DMS153 treated with DMSO at 0.1 percent for 48 hours (cell line): ENCODE results near the gene PCDHGA12.
"Not testable (repeated sequence)": the region's sequence is repeated elsewhere in the genome, so short reads cannot be mapped to it uniquely, and the experiment has no call there.

Experiments used
- DNase-seq: peaks from one replicate; lab custom pipeline; 2025; ENCODE audit not compliant: unreplicated experiment; lab: John Stamatoyannopoulos, UW

Gene PCDHGA12

GRCh38 chr5:141430332-141431113, at the start of gene PCDHGA12:
TSS of gene PCDHGA12 (plus strand) at chr5:141430507. CDS start at chr5:141430760, 253 bp downstream.
- no peak for DNase-seq

DNA sequence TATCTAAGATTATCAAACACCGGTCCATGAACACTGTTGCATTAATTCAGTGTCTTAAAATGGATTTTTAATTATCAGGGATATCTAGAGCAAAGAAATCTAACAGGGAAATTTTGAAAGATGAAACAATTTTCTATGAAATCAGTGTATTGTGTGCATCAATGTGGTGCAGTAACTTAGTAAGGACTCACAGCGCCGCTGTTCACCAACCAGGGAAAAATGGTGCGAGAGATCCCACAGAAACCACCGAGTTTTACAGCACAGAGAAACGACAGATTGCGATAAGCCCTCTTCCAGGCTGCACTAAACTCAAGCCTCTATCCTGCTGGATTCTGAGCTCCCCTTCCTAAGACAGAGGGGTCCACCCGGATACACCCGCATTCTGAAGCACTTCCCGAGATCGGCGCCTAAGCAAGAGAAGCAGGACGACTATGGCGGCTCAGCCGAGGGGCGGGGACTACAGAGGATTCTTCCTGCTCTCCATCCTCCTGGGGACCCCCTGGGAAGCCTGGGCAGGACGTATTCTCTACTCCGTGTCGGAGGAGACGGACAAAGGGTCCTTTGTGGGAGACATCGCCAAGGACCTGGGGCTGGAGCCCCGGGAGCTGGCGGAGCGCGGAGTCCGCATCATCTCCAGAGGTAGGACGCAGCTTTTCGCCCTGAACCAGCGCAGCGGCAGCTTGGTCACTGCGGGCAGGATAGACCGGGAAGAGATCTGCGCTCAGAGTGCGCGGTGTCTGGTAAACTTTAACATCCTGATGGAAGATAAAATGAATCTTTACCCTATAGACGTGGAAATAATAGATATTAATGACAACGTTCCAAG, 47.6 kb upstream of the PCDHGA12 start, which contains the start of gene PCDHGA7:
PCDHGA7 (plus strand) TSS at position 274 of the 826 bp plus-strand sequence; CDS start at position 432, 158 bp downstream.
- no peak for DNase-seq

DNA sequence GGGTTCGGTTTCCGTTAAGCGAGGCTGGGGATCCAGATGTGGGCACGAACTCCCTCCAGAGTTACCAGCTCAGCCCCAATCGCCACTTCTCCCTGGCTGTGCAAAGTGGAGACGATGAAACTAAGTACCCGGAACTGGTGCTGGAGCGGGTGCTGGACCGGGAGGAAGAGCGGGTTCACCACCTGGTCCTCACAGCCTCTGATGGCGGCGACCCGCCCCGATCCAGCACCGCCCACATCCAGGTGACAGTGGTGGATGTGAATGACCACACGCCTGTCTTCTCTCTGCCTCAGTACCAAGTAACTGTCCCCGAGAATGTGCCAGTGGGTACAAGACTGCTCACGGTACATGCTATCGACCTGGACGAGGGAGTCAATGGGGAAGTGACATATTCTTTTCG, 47.0 kb upstream of the PCDHGA12 start:
- DNase-seq: no peak

- no peak for DNase-seq
These were observed 45.6 kb upstream of the PCDHGA12 start for GRCh38 chr5:141384471-141385267.

GRCh38 chr5:141387557-141388311, 42.6 kb upstream of the PCDHGA12 start, which contains the start of gene PCDHGB4:
TSS of gene PCDHGB4 (plus strand) at chr5:141387698. CDS start at chr5:141387885, 187 bp downstream.
- not testable (repeated sequence) for DNase-seq

- DNase-seq: no peak
These were observed 41.6 kb upstream of the PCDHGA12 start for GRCh38 chr5:141388661-141389060.

- no peak for DNase-seq
These were observed 40.9 kb upstream of the PCDHGA12 start for GRCh38 chr5:141389153-141390042.

DNA sequence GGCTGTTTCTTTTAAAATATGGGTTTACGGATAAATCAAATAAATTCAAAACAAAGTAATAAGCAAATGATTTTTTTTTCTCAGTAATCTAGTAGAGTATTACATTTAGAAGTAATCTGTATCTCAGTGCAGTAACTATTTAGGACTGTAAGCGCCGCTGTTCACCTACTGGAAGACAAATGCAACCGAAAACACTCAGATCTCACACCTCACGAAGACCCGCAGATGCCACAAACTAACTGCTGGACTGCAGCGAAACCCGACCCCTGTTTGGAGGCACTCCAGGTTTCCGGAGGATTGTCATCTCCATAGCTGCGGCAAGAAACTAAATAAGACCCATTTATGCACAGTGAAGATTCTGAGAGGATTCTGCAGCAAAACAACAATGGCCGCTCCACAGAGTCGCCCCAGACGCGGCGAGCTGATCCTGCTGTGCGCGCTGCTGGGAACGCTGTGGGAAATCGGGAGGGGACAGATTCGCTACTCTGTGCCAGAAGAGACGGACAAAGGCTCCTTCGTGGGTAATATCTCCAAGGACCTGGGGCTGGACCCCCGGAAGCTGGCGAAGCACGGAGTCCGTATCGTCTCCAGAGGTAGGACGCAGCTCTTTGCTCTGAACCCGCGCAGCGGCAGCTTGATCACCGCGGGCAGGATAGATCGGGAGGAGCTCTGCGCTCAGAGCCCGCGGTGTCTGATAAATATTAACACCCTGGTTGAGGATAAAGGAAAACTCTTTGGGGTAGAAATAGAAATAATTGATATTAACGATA, 37.7 kb upstream of the PCDHGA12 start, which contains the start of gene PCDHGA8:
PCDHGA8 (plus strand) TSS at position 205 of the 770 bp plus-strand sequence; CDS start at position 386, 181 bp downstream.
- DNase-seq: no peak

- DNase-seq: no peak
These were observed 37.0 kb upstream of the PCDHGA12 start for GRCh38 chr5:141393267-141393666.

DNA sequence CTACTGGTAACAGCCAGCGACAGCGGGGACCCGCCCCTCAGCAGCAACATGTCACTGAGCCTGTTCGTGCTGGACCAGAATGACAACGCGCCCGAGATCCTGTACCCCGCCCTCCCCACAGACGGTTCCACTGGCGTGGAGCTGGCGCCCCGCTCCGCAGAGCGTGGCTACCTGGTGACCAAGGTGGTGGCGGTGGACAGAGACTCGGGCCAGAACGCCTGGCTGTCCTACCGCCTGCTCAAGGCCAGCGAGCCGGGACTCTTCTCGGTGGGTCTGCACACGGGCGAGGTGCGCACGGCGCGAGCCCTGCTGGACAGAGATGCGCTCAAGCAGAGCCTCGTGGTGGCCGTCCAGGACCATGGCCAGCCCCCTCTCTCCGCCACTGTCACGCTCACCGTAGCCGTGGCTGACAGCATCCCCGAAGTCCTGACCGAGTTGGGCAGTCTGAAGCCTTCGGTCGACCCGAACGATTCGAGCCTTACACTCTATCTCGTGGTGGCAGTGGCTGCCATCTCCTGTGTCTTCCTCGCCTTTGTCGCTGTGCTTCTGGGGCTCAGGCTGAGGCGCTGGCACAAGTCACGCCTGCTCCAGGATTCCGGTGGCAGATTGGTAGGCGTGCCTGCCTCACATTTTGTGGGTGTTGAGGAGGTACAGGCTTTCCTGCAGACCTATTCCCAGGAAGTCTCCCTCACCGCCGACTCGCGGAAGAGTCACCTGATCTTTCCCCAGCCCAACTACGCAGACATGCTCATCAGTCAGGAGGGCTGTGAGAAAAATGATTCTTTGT, 35.7 kb upstream of the PCDHGA12 start:
- DNase-seq: not testable (repeated sequence)

- DNase-seq: not testable (repeated sequence)
These were observed 32.4 kb upstream of the PCDHGA12 start, which contains the start of gene PCDHGB5 for GRCh38 chr5:141397756-141398551. TSS of gene PCDHGB5 (plus strand) at chr5:141397947. CDS start at chr5:141398128, 181 bp downstream.

GRCh38 chr5:141398608-141399007, 31.7 kb upstream of the PCDHGA12 start:
- no peak for DNase-seq

DNA sequence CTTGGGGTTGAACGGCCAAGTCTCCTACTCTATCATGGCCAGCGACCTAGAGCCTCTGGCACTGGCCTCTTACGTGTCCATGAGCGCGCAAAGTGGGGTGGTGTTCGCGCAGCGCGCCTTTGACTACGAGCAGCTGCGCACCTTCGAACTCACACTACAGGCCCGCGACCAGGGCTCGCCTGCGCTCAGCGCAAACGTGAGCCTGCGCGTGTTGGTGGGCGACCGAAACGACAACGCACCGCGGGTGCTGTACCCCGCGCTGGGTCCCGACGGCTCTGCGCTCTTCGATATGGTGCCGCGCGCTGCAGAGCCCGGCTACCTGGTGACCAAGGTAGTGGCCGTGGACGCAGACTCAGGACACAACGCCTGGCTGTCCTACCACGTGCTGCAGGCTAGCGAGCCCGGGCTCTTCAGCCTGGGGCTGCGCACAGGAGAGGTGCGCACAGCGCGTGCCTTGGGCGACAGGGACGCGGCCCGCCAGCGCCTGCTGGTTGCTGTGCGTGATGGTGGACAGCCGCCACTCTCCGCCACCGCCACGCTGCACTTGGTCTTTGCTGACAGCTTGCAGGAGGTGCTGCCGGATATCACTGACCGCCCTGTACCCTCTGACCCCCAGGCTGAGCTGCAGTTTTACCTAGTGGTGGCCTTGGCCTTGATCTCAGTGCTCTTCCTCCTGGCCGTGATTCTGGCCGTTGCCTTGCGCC, 30.6 kb upstream of the PCDHGA12 start:
- no peak for DNase-seq

DNA sequence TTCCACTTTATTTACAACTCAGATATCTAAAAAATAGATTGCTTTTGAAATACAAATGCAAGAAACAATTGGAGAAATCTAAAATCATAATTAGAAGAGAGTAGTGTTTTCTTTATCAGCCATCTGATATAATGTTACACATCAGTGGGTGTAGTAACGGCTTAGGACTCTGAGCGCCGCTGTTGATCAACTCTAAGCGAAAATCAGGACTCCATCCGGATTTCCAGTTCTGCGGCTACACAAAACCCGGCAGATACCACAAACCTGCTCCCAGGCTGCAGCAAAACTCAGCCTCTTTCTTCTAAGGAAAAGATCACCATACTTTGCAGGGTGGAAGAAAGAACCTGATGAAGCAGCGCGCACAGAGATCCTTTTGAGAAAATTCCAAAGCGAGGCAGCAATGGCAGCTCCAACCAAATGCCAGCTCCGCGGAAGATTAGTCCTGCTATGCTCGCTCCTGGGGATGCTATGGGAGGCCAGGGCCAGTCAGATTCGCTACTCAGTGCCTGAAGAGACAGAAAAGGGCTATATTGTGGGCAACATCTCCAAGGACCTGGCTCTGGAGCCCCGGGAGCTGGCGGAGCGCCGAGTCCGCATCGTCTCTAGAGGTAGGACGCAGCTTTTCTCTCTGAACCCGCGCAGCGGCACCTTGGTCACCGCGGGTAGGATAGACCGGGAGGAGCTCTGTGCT, 27.6 kb upstream of the PCDHGA12 start, which contains the start of gene PCDHGA9:
PCDHGA9 (plus strand) TSS at position 226 of the 691 bp plus-strand sequence; CDS start at position 401, 175 bp downstream.
- no peak for DNase-seq

GRCh38 chr5:141403387-141403786, 26.9 kb upstream of the PCDHGA12 start:
- DNase-seq: no peak
